ENCODE results near the gene STAT5A. TPM values are rescaled to one million over a fixed set of nuclear protein-coding genes. Genes with fewer than 3 reads are reported as not detected.
"Not testable (repeated sequence)": the region's sequence is repeated elsewhere in the genome, so short reads cannot be mapped to it uniquely, and the experiment has no call there.

STAT5A gene
- total RNA-seq, 4 donors from 2014 or later: 42.4 to 97.0 (median 62.7) TPM

DNA sequence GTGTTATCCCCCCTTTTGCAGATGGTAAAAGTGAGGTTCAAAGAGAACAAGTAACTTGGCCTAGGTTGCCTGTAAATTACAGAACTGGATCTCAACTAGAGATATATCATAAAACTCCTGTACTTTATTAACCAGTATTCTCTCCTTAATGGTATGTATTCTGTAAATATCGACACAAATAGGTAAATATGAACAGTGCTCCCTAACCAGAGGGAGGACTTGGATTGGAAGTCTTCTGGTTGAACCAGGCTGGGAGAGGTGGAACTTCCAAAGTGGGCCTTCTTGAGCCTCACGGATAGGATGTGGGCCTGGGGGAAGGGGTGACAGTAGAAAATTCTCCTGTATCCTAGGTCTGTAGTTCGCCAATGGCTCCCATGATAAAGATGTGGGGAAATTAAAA, 7.7 kb downstream of the STAT5A start:
- Histone ChIP-seq H3K4me1 (peaks cover 0 to 13% (median 9%) of the 10 kb centered on the region in 4 donors), H3K9me3 (no peaks in the 10 kb centered on the region), H3K27me3 (no peaks in the 10 kb centered on the region), H3K4me3 (no peak overlapping the region), H3K27ac (replicated peaks in 1 of 4) (no peak overlapping the region), H3K36me3 (peaks cover 29 to 90% (median 66%) of the 10 kb centered on the region in 4 donors)
- intact Hi-C loops (cut with DNase I): loop anchor here (10.0 kb wide), 1 partner anchor 101 kb away; the partner anchor contains the start of gene GHDC
- DNase-seq (ENCODE audit: extremely low spot score): no peak
- 98% methylated on average over 3 of the region's 3 CpGs for WGBS
- no peak for TF ChIP-seq POLR2A (IDR thresholded peaks at IDR 0.05; ENCODE audit: low read depth)
- TF ChIP-seq, protein P1, sequence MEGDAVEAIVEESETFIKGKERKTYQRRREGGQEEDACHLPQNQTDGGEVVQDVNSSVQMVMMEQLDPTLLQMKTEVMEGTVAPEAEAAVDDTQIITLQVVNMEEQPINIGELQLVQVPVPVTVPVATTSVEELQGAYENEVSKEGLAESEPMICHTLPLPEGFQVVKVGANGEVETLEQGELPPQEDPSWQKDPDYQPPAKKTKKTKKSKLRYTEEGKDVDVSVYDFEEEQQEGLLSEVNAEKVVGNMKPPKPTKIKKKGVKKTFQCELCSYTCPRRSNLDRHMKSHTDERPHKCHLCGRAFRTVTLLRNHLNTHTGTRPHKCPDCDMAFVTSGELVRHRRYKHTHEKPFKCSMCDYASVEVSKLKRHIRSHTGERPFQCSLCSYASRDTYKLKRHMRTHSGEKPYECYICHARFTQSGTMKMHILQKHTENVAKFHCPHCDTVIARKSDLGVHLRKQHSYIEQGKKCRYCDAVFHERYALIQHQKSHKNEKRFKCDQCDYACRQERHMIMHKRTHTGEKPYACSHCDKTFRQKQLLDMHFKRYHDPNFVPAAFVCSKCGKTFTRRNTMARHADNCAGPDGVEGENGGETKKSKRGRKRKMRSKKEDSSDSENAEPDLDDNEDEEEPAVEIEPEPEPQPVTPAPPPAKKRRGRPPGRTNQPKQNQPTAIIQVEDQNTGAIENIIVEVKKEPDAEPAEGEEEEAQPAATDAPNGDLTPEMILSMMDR (IDR thresholded peaks at IDR 0.05): no peak
- TF ChIP-seq POLR2AphosphoS5 (IDR thresholded peaks at IDR 0.05): no peak
- no peak for TF ChIP-seq EP300 (IDR thresholded peaks at IDR 0.05)

DNA sequence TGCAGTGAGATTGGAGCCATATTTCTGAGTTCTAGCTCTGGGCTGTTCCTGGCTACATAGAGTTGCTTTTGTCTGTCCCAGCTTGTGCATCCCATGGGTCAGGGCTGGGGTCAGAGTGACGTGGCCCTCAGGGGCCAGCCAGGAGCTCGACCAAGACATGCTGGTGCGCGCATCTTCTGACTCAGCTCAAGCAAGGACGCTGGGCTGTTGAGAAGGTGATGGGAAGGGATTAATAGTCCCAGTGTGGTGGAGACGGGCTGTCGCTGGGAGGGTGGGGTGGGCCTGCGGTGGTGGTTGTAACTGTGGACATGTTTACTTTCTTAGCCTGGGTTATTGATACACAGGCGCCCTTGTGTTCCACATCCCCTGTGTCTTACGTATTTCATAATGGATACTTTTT, 9.5 kb downstream of the STAT5A start:
- not testable (repeated sequence) for H3K27ac ChIP-seq (replicated peaks in 1 of 4); H3K4me1 ChIP-seq; H3K4me3 ChIP-seq; H3K9me3 ChIP-seq; DNase-seq (ENCODE audit: extremely low spot score); H3K27me3 ChIP-seq
- intact Hi-C loops (cut with DNase I): loop anchor here (10.0 kb wide), 1 partner anchor 103 kb away; the partner anchor contains the start of gene GHDC
- 96% methylated on average over 5 of the region's 10 CpGs for WGBS
- H3K36me3 ChIP-seq: peaks cover 47 to 90% (median 73%) of the 10 kb centered on the region in 4 donors

DNA sequence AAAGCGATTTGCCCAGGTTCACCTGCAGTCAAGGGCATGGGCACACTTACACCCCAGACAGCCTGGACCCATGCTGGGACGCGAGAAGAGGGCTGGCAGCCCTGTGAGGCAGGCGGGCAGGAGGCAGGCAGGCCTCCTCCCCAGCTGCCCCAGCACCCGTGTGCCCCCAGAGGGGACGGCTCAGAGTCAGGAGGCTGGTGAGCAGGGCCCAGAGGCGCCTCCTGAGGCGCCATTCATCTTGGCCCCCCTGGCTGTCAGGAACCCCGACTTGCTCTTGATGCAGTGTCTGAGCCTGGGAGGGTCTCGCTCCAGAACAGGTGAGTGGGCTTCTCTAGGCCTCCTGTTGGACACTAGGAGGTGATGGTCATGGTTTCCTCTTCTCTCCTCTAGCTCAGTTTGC, 11.1 kb downstream of the STAT5A start:
- intact Hi-C loops (cut with DNase I): loop anchor here (10.0 kb wide), 1 partner anchor 105 kb away; the partner anchor contains the start of gene GHDC
- H3K27me3 ChIP-seq; H3K27ac ChIP-seq (replicated peaks in 1 of 4); H3K4me3 ChIP-seq; H3K9me3 ChIP-seq; H3K4me1 ChIP-seq; DNase-seq (ENCODE audit: extremely low spot score): not testable (repeated sequence)
- 96% methylated on average over 6 of the region's 10 CpGs for WGBS
- H3K36me3 ChIP-seq: peaks cover 52 to 93% (median 77%) of the 10 kb centered on the region in 4 donors

DNA sequence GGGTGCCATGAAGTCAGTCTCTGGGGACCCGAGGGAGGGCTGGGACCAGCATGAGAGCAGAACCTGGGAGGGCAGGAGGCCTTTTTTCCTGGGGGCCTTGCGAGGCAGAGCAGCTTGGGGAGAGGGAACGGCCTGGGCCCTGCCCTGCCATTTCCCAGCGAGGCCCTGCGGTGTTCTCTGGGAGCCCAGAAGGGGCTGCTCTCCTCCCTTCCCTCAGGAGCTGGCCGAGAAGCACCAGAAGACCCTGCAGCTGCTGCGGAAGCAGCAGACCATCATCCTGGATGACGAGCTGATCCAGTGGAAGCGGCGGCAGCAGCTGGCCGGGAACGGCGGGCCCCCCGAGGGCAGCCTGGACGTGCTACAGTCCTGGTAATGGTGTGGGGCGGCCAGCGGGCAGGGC, 11.6 kb downstream of the STAT5A start:
- H3K36me3 ChIP-seq: peaks cover 55 to 93% (median 77%) of the 10 kb centered on the region in 4 donors
- not testable (repeated sequence) for H3K4me3 ChIP-seq

DNA sequence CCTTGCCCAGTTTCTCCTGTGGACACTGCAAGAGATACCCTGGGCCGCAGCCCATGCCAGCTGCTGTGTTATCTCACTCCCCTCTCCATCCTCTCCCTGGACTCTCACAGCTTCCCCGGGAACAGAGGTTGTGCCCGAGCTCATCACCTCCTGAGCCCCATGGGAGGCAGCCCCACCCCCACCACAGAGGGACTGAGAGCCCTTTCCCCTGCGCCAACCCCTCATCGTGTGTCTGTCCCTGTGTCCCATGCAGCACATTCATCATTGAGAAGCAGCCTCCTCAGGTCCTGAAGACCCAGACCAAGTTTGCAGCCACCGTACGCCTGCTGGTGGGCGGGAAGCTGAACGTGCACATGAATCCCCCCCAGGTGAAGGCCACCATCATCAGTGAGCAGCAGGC, 12.7 kb downstream of the STAT5A start:
- no peak overlapping the region for H3K27ac ChIP-seq (replicated peaks in 1 of 4)
- peaks cover 55 to 93% (median 77%) of the 10 kb centered on the region in 4 donors for H3K36me3 ChIP-seq
- no peak for DNase-seq (ENCODE audit: extremely low spot score)
- no peaks in the 10 kb centered on the region for H3K4me1 ChIP-seq
- H3K27me3 ChIP-seq: no peaks in the 10 kb centered on the region
- TF ChIP-seq EP300 (IDR thresholded peaks at IDR 0.05) (no peak), POLR2A (IDR thresholded peaks at IDR 0.05; ENCODE audit: low read depth) (no peak), POLR2AphosphoS5 (IDR thresholded peaks at IDR 0.05) (no peak)
- TF ChIP-seq, protein P1 (IDR thresholded peaks at IDR 0.05): no peak
- intact Hi-C loops (cut with DNase I): no loop called here
- no peak overlapping the region for H3K4me3 ChIP-seq
- WGBS: 91% methylated on average over 9 of the region's 9 CpGs
- no peaks in the 10 kb centered on the region for H3K9me3 ChIP-seq

More for the DNA sequence above, 11.6 kb downstream of the STAT5A start:
- not testable (repeated sequence) for DNase-seq (ENCODE audit: extremely low spot score); H3K9me3 ChIP-seq; H3K4me1 ChIP-seq; H3K27me3 ChIP-seq; H3K27ac ChIP-seq (replicated peaks in 1 of 4)
- WGBS: no CpG with 5 or more reads among the region's 17 CpGs
- intact Hi-C loops (cut with DNase I): loop anchor here (10.0 kb wide), 1 partner anchor 105 kb away; the partner anchor contains the start of gene GHDC

DNA sequence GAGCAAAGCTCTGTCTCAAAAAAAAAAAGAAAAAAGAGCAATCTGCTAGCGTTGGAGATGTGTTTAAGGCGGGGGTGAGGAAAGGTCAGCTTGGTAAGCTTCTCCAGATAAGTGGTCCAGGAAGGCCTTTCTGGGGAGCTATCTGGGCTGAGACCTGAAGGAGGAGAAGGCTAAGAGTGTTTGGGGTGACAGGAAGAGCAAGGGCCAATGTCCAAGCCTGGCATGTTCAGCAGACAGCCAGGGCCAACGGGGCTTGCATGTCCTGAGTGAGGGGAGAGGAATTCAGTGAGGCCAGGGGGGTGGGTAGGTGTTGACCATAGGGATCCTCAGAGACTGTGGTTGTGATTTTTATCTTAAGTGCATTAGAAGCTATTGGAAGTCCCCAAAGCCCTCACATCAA, 15.4 kb downstream of the STAT5A start:
- no peaks in the 10 kb centered on the region for H3K9me3 ChIP-seq
- 81% methylated on average over 3 of the region's 3 CpGs for WGBS

More for the DNA sequence above, 15.4 kb downstream of the STAT5A start:
- Histone ChIP-seq H3K36me3 (peaks cover 68 to 96% (median 87%) of the 10 kb centered on the region in 4 donors), H3K4me1 (no peaks in the 10 kb centered on the region), H3K27me3 (no peaks in the 10 kb centered on the region), H3K4me3 (no peak overlapping the region), H3K27ac (replicated peaks in 1 of 4) (no peak overlapping the region)
- TF ChIP-seq, protein P1 (IDR thresholded peaks at IDR 0.05): no peak
- no peak for TF ChIP-seq POLR2A (IDR thresholded peaks at IDR 0.05; ENCODE audit: low read depth)
- no peak for TF ChIP-seq POLR2AphosphoS5 (IDR thresholded peaks at IDR 0.05)
- no peak for TF ChIP-seq EP300 (IDR thresholded peaks at IDR 0.05)
- intact Hi-C loops (cut with DNase I): no loop called here
- DNase-seq (ENCODE audit: extremely low spot score): no peak

Data from esophagus muscularis mucosa (tissue), 4 donors.